WTC11 (cell line): ENCODE results near the gene ATG9B. TPM values are rescaled to one million over a fixed set of nuclear protein-coding genes. Genes with fewer than 3 reads are reported as not detected.

Experiments used
- ATAC-seq: fragments of 200-7000 bp; cut with Tn5 transposase; 2 replicates; pipeline ENCODE4 v1.10.0; 2021; ENCODE audit warnings: mild to moderate bottlenecking, moderate library complexity
- CTCF ChIA-PET: fragments of 300-600 bp; sonication (Branson Sonifier 250); formaldehyde crosslinking; loops from one replicate; lab custom pipeline; 2021; ENCODE audit warnings: antibody characterized with exemption; lab: Charles Lee
- POLR2A ChIA-PET: fragments of 350-600 bp; sonication (Branson Sonifier 250); formaldehyde crosslinking; loops from one replicate; lab custom pipeline; 2021; ENCODE audit warnings: antibody characterized with exemption; lab: Charles Lee
- DNase-seq: peaks from one replicate; pipeline ENCODE4 v3.0.0; 2021; ENCODE audit warnings: low spot score
- H3K27ac Mint-ChIP-seq: 2 replicates; pipeline ENCODE4 v1.8.0; 2021; ENCODE audit warnings: mixed read lengths
- H3K27me3 Mint-ChIP-seq: 2 replicates; pipeline ENCODE4 v1.8.0; 2021; ENCODE audit warnings: low read depth, mild to moderate bottlenecking, moderate library complexity, mixed read lengths
- H3K36me3 Mint-ChIP-seq: 2 replicates; pipeline ENCODE4 v1.8.0; 2021; ENCODE audit warnings: mixed read lengths
- H3K4me1 Mint-ChIP-seq: 2 replicates; pipeline ENCODE4 v1.8.0; 2022; ENCODE audit warnings: mixed read lengths
- H3K4me3 Mint-ChIP-seq: 2 replicates; pipeline ENCODE4 v1.8.0; 2021; ENCODE audit warnings: mild to moderate bottlenecking, moderate library complexity, mixed read lengths
- H3K9me3 Mint-ChIP-seq: 2 replicates; pipeline ENCODE4 v1.8.0; 2021; ENCODE audit warnings: mixed read lengths
- GABPB1 ChIP-seq: sonication (generic); formaldehyde crosslinking; IDR thresholded peaks from 2 replicates; pipeline ENCODE4 v1.8.1; 2023; ENCODE audit warnings: mild to moderate bottlenecking, missing genetic modification reagents
- IRF2 ChIP-seq: sonication (generic); formaldehyde crosslinking; IDR thresholded peaks from 2 replicates; pipeline ENCODE4 v1.8.0; 2022; ENCODE audit warnings: low read depth, missing genetic modification reagents, borderline replicate concordance
- SP1 ChIP-seq: sonication (generic); formaldehyde crosslinking; conservative IDR thresholded peaks from 2 replicates; pipeline ENCODE4 v1.8.1; 2022; ENCODE audit warnings: missing genetic modification reagents
- TEAD1 ChIP-seq: sonication (generic); formaldehyde crosslinking; IDR thresholded peaks from 2 replicates; pipeline ENCODE4 v1.8.0; 2022; ENCODE audit warnings: mild to moderate bottlenecking, missing genetic modification reagents
- ZBTB21 ChIP-seq: sonication (generic); formaldehyde crosslinking; IDR thresholded peaks from 2 replicates; pipeline ENCODE4 v1.8.1; 2023; ENCODE audit warnings: mild to moderate bottlenecking, missing genetic modification reagents, borderline replicate concordance
- ZNF138 ChIP-seq: sonication (generic); formaldehyde crosslinking; conservative IDR thresholded peaks from 2 replicates; pipeline ENCODE4 v1.8.1; 2022; ENCODE audit warnings: mild to moderate bottlenecking, moderate library complexity, missing genetic modification reagents
- ZNF263 ChIP-seq: sonication (generic); formaldehyde crosslinking; IDR thresholded peaks from 2 replicates; pipeline ENCODE4 v1.8.1; 2022; ENCODE audit warnings: low read depth, mild to moderate bottlenecking, moderate library complexity, missing genetic modification reagents
- ZNF396 ChIP-seq: fragments of 250-450 bp; sonication (Bioruptor Pico); IDR thresholded peaks from 2 replicates; pipeline ENCODE4 v1.8.0; 2021; ENCODE audit warnings: mild to moderate bottlenecking, moderate library complexity, borderline replicate concordance
- total RNA-seq: library from RNA; stranded (reverse); gene quantifications from 3 replicates; pipeline ENCODE4 v1.2.3, GENCODE V29; 2021
- TF ChIP-seq, protein P1 (sequence below): sonication (generic); formaldehyde crosslinking; IDR thresholded peaks from 2 replicates; pipeline ENCODE4 v1.8.0; 2022; ENCODE audit warnings: missing genetic modification reagents
- TF ChIP-seq, protein P2 (sequence below): sonication (generic); formaldehyde crosslinking; IDR thresholded peaks from 2 replicates; pipeline ENCODE4 v1.8.1; 2022; ENCODE audit warnings: mild to moderate bottlenecking, missing genetic modification reagents, moderate library complexity, borderline replicate concordance
- TF ChIP-seq, protein P3 (sequence below): fragments of 250-450 bp; sonication (Bioruptor Pico); IDR thresholded peaks from 2 replicates; pipeline ENCODE4 v2.1.2; 2022; ENCODE audit warnings: mild to moderate bottlenecking, moderate library complexity
- TF ChIP-seq, protein P4 (sequence below): fragments of 200-600 bp; IDR thresholded peaks from 2 replicates; pipeline ENCODE4 v1.8.0; 2022; ENCODE audit warnings: antibody characterized with exemption

Gene ATG9B
- total RNA-seq, 1 experiment from 2014 or later = 2.4 TPM

DNA sequence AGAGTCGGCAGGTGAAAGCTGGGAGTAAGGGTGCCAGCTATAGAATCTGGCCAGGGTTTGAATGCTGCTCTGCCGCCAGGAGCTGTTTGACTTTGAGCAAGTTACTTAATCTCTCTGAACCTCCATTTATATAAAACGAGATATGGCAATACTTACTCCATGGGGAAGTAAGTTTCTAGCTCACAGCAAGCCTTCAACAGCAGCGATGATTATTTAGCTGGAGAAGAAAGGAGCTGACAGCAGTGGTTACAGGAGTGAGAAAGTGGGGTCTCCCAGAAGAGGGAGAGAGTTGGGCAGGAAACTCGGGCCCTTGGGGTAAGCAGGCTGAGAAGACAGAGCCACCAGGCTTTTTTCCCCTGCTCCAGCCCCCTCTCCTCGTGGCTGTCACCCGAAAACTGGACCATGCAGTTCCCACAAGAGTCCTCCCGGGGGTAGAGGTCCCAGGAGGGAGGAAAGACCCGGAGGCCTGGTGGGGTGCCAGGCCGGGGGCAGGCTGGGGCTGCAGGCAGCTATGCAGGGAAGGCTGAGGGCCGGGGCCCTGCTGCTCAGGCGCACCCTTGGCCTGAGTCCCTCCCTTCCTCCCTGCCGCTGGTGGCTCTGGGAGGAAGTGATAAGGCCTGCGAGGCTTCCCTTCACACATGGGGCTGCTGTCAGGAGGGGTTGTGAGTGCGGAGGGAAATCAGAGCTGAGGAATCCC, 30.0 kb downstream of the ATG9B start:
- DNase-seq (no peak), ATAC-seq (no peak)
- Mint-ChIP-seq H3K4me1 (peaks cover 25% of the 10 kb centered on the region), H3K27ac (no peak overlapping the region), H3K27me3 (peaks cover 16% of the 10 kb centered on the region), H3K9me3 (peaks cover 15% of the 10 kb centered on the region), H3K36me3 (peaks cover 12% of the 10 kb centered on the region), H3K4me3 (no peak overlapping the region)
- TF ChIP-seq, protein P1, sequence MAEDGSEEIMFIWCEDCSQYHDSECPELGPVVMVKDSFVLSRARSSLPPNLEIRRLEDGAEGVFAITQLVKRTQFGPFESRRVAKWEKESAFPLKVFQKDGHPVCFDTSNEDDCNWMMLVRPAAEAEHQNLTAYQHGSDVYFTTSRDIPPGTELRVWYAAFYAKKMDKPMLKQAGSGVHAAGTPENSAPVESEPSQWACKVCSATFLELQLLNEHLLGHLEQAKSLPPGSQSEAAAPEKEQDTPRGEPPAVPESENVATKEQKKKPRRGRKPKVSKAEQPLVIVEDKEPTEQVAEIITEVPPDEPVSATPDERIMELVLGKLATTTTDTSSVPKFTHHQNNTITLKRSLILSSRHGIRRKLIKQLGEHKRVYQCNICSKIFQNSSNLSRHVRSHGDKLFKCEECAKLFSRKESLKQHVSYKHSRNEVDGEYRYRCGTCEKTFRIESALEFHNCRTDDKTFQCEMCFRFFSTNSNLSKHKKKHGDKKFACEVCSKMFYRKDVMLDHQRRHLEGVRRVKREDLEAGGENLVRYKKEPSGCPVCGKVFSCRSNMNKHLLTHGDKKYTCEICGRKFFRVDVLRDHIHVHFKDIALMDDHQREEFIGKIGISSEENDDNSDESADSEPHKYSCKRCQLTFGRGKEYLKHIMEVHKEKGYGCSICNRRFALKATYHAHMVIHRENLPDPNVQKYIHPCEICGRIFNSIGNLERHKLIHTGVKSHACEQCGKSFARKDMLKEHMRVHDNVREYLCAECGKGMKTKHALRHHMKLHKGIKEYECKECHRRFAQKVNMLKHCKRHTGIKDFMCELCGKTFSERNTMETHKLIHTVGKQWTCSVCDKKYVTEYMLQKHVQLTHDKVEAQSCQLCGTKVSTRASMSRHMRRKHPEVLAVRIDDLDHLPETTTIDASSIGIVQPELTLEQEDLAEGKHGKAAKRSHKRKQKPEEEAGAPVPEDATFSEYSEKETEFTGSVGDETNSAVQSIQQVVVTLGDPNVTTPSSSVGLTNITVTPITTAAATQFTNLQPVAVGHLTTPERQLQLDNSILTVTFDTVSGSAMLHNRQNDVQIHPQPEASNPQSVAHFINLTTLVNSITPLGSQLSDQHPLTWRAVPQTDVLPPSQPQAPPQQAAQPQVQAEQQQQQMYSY (CRISPR knock-in tag) = 0 out of 2 replicates have a peak, but pooled peaks have one; percentile 28
- TF ChIP-seq, protein P2, sequence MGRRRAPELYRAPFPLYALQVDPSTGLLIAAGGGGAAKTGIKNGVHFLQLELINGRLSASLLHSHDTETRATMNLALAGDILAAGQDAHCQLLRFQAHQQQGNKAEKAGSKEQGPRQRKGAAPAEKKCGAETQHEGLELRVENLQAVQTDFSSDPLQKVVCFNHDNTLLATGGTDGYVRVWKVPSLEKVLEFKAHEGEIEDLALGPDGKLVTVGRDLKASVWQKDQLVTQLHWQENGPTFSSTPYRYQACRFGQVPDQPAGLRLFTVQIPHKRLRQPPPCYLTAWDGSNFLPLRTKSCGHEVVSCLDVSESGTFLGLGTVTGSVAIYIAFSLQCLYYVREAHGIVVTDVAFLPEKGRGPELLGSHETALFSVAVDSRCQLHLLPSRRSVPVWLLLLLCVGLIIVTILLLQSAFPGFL (CRISPR knock-in tag) = no peak
- ChIA-PET POLR2A (interaction anchor here (1.0 kb wide), 1 partner anchor 25 kb away, joined by 3 read pairs; no protein-coding TSS in a partner anchor), CTCF (interaction anchor here (0.6 to 4.2 kb wide), 16 partner anchors 9 to 216 kb away, joined by 3 to 36 read pairs (median 4); partner anchors contain the start of gene ABCB8)

DNA sequence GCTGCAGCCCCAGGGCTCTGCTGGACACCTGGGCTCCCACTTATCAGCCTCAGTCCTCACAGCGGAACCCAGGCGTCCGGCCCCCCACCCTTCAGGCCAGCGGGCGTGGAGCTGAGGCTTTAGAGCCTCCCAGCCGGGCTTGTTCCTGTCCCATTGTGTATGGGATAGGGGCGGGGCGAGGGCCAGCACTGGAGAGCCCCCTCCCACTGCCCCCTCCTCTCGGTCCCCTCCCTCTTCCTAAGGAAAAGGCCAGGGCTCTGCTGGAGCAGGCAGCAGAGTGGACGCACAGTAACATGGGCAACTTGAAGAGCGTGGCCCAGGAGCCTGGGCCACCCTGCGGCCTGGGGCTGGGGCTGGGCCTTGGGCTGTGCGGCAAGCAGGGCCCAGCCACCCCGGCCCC, 30.8 kb downstream of the ATG9B start:
- H3K36me3 Mint-ChIP-seq = peaks cover 12% of the 10 kb centered on the region
- POLR2A ChIA-PET = interaction anchor here (1.0 to 1.1 kb wide), 2 partner anchors 16 to 24 kb away, joined by 3 to 4 read pairs; no protein-coding TSS in a partner anchor

DNA sequence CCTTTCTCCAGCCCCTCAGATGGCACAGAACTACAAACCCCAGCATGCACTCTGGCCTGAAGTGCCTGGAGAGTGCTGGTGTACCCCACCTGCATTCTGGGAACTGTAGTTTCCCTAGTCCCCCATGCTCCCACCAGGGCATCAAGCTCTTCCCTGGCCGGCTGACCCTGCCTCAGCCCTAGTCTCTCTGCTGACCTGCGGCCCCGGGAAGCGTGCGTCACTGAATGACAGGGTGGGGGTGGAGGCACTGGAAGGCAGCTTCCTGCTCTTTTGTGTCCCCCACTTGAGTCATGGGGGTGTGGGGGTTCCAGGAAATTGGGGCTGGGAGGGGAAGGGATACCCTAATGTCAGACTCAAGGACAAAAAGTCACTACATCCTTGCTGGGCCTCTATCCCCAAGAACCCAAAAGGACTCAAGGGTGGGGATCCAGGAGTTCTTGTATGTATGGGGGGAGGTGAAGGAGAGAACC, 31.4 kb downstream of the ATG9B start:
- H3K27me3 Mint-ChIP-seq = peaks cover 22% of the 10 kb centered on the region
- ChIA-PET POLR2A (interaction anchor here (0.9 to 1.1 kb wide), 3 partner anchors 15 to 24 kb away, joined by 3 to 4 read pairs (median 3); no protein-coding TSS in a partner anchor), CTCF (interaction anchor here (0.5 to 4.2 kb wide), 14 partner anchors 9 to 131 kb away, joined by 3 to 33 read pairs (median 6); no protein-coding TSS in a partner anchor)
- DNase-seq = peak; percentile 78
- H3K27ac Mint-ChIP-seq = no peak overlapping the region
- TF ChIP-seq SP1 (CRISPR knock-in tag) = 0 out of 2 replicates have a peak, but pooled peaks have one; percentile 31
- TF ChIP-seq, protein P3, sequence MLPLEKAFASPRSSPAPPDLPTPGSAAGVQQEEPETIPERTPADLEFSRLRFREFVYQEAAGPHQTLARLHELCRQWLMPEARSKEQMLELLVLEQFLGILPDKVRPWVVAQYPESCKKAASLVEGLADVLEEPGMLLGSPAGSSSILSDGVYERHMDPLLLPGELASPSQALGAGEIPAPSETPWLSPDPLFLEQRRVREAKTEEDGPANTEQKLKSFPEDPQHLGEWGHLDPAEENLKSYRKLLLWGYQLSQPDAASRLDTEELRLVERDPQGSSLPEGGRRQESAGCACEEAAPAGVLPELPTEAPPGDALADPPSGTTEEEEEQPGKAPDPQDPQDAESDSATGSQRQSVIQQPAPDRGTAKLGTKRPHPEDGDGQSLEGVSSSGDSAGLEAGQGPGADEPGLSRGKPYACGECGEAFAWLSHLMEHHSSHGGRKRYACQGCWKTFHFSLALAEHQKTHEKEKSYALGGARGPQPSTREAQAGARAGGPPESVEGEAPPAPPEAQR (CRISPR knock-in tag) = no peak
- no peak overlapping the region for H3K4me3 Mint-ChIP-seq
- peaks cover 12% of the 10 kb centered on the region for H3K36me3 Mint-ChIP-seq
- peak; percentile 84 for ATAC-seq
- H3K9me3 Mint-ChIP-seq = peaks cover 15% of the 10 kb centered on the region
- peaks cover 37% of the 10 kb centered on the region for H3K4me1 Mint-ChIP-seq

More for the DNA sequence above, 30.8 kb downstream of the ATG9B start:
- no peak overlapping the region for H3K4me3 Mint-ChIP-seq
- CTCF ChIA-PET = interaction anchor here (0.7 to 4.2 kb wide), 14 partner anchors 10 to 215 kb away, joined by 3 to 36 read pairs (median 6); partner anchors contain the start of gene ABCB8
- ATAC-seq (no peak; the same call in 1 of the 2 replicates), DNase-seq (peak; percentile 52)
- H3K27me3 Mint-ChIP-seq = peaks cover 17% of the 10 kb centered on the region
- no peak overlapping the region for H3K27ac Mint-ChIP-seq
- TF ChIP-seq ZNF263 (CRISPR knock-in tag) (no peak), IRF2 (CRISPR knock-in tag) (no peak), ZNF138 (CRISPR knock-in tag) (no peak), ZNF396 (CRISPR knock-in tag) (no peak), ZBTB21 (CRISPR knock-in tag) (no peak), GABPB1 (CRISPR knock-in tag) (no peak), TEAD1 (no peak)
- TF ChIP-seq, protein P4, sequence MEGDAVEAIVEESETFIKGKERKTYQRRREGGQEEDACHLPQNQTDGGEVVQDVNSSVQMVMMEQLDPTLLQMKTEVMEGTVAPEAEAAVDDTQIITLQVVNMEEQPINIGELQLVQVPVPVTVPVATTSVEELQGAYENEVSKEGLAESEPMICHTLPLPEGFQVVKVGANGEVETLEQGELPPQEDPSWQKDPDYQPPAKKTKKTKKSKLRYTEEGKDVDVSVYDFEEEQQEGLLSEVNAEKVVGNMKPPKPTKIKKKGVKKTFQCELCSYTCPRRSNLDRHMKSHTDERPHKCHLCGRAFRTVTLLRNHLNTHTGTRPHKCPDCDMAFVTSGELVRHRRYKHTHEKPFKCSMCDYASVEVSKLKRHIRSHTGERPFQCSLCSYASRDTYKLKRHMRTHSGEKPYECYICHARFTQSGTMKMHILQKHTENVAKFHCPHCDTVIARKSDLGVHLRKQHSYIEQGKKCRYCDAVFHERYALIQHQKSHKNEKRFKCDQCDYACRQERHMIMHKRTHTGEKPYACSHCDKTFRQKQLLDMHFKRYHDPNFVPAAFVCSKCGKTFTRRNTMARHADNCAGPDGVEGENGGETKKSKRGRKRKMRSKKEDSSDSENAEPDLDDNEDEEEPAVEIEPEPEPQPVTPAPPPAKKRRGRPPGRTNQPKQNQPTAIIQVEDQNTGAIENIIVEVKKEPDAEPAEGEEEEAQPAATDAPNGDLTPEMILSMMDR = no peak
- peaks cover 15% of the 10 kb centered on the region for H3K9me3 Mint-ChIP-seq
- peaks cover 31% of the 10 kb centered on the region for H3K4me1 Mint-ChIP-seq
